Stimulated activated CD8-positive, alpha-beta memory T cell treated with anti-CD3 and anti-CD28 coated beads, Interleukin-12 subunit alpha, Interleukin-12 subunit beta, amount 100 ng/mL, for 1 hour (primary cell): ENCODE results near the gene ZFAND2B.
"Not testable (repeated sequence)": the region's sequence is repeated elsewhere in the genome, so short reads cannot be mapped to it uniquely, and the experiment has no call there.

Experiments
- DNase-seq: peaks from one replicate; pipeline ENCODE4 v3.0.0-alpha.2; 2020; ENCODE audit warnings: low read depth

Gene ZFAND2B

GRCh38 chr2:219250049-219250781 is 43.6 kb downstream of the ZFAND2B start:
- DNase-seq: no peak

- no peak for DNase-seq
These were observed 45.1 kb downstream of the ZFAND2B start for GRCh38 chr2:219251656-219252055.

- DNase-seq: no peak
These were observed 45.5 kb downstream of the ZFAND2B start for GRCh38 chr2:219252084-219252483.

- DNase-seq: no peak
These were observed 46.0 kb downstream of the ZFAND2B start for GRCh38 chr2:219252570-219252899.

GRCh38 chr2:219252900-219253752 is 46.5 kb downstream of the ZFAND2B start, which contains the start of gene TUBA4B:
TUBA4B (plus strand) TSS chr2:219253243; CDS start chr2:219253408, 165 bp downstream.
- peak; percentile 15 for DNase-seq

GRCh38 chr2:219253753-219254589 is 47.4 kb downstream of the ZFAND2B start, which contains the start of gene TUBA4A:
TUBA4A (minus strand) TSS chr2:219253918; CDS start chr2:219253858, 60 bp downstream.
- DNase-seq: peak; percentile 85

- no peak for DNase-seq
These were observed 48.1 kb downstream of the ZFAND2B start for GRCh38 chr2:219254590-219255201.

- not testable (repeated sequence) for DNase-seq
These were observed 52.4 kb downstream of the ZFAND2B start for GRCh38 chr2:219258942-219259341.
